ENCODE data around the gene DPM2.

DPM2 gene

GRCh38 chr9:127953768-127954505, 16.3 kb upstream of the DPM2 start:
- DNase-seq = no peak

- DNase-seq = no peak
Measured at GRCh38 chr9:127953154-127953553, 15.5 kb upstream of the DPM2 start.

GRCh38 chr9:127950513-127951289, 13.0 kb upstream of the DPM2 start:
- no peak for DNase-seq

GRCh38 chr9:127949827-127950512, 12.3 kb upstream of the DPM2 start:
- no peak for DNase-seq

- DNase-seq = no peak
Measured at GRCh38 chr9:127947841-127948710, 10.4 kb upstream of the DPM2 start.

- no peak for DNase-seq
Measured at GRCh38 chr9:127946728-127947127, 9.1 kb upstream of the DPM2 start.

- no peak for DNase-seq
Measured at GRCh38 chr9:127945942-127946341, 8.3 kb upstream of the DPM2 start.

- DNase-seq = no peak
Measured at GRCh38 chr9:127945338-127945737, 7.7 kb upstream of the DPM2 start.

GRCh38 chr9:127944586-127945218, 7.0 kb upstream of the DPM2 start:
- no peak for DNase-seq

GRCh38 chr9:127943731-127944144, 6.1 kb upstream of the DPM2 start:
- peak; percentile 66 for DNase-seq

- DNase-seq = no peak
Measured at GRCh38 chr9:127943011-127943662, 5.5 kb upstream of the DPM2 start.

GRCh38 chr9:127942216-127943010, 4.8 kb upstream of the DPM2 start:
- DNase-seq = no peak

- no peak for DNase-seq
Measured at GRCh38 chr9:127941961-127942215, 4.2 kb upstream of the DPM2 start.

- DNase-seq = no peak
Measured at GRCh38 chr9:127941062-127941960, 3.7 kb upstream of the DPM2 start.

GRCh38 chr9:127940593-127940992, 2.9 kb upstream of the DPM2 start:
- DNase-seq = no peak

GRCh38 chr9:127938298-127938690, 640 bp upstream of the DPM2 start:
- DNase-seq = no peak

- no peak for DNase-seq
Measured at GRCh38 chr9:127937056-127937387, 632 bp downstream of the DPM2 start.

- no peak for DNase-seq
Measured at GRCh38 chr9:127936347-127936852, 1.3 kb downstream of the DPM2 start.

- DNase-seq = no peak
Measured at GRCh38 chr9:127935765-127936221, 1.9 kb downstream of the DPM2 start.

GRCh38 chr9:127934986-127935385, 2.7 kb downstream of the DPM2 start:
- DNase-seq = no peak
